GM12878 (cell line): ENCODE results near the gene HSPB6. TPM values are rescaled to one million over a fixed set of nuclear protein-coding genes. Genes with fewer than 3 reads are reported as not detected.

Experiments used
- ATF7 ChIP-seq: fragments of 450-650 bp; IDR thresholded peaks from 2 replicates; pipeline ENCODE4 v1.6.1; 2016; ENCODE audit warnings: low read depth, mild to moderate bottlenecking
- BCLAF1 ChIP-seq: fragments of 450-650 bp; IDR thresholded peaks from 2 replicates; pipeline ENCODE4 v1.6.1; 2017; ENCODE audit warnings: antibody characterized with exemption, mild to moderate bottlenecking, moderate library complexity
- CTCF ChIP-seq, 3 experiments: IDR thresholded peaks in 2 of 3; conservative IDR thresholded peaks in 1 of 3; 2 replicates each; pipeline ENCODE4 v1.5.1; 2011; ENCODE audit warnings: low read depth in 3 of 3, low read length in 3 of 3, mild to moderate bottlenecking in 3 of 3, control low read depth in 2 of 3, moderate library complexity in 2 of 3, inconsistent platforms in 1 of 3, mixed read lengths in 1 of 3; ENCODE audit not compliant: control insufficient read depth in 2 of 3, insufficient read depth in 1 of 3; ENCODE audit errors: extremely low read depth in 1 of 3
- CUX1 ChIP-seq: IDR thresholded peaks from 2 replicates; pipeline ENCODE4 v1.6.1; 2012; ENCODE audit warnings: improper control_type of control experiment, low read depth, low read length; ENCODE audit not compliant: insufficient replicate concordance
- EP300 ChIP-seq, 2 experiments: fragments of 150-350 bp in 1 of 2; IDR thresholded peaks; 2 replicates each; pipeline ENCODE4 v1.6.1; 2011 to 2012; ENCODE audit warnings: low read depth in 2 of 2, low read length in 2 of 2, borderline replicate concordance in 1 of 2, improper control_type of control experiment in 1 of 2, inconsistent platforms in 1 of 2; ENCODE audit not compliant: control insufficient read depth in 1 of 2
- ETV6 ChIP-seq, 2 experiments: fragments of 450-650 bp in 1 of 2; IDR thresholded peaks in 1 of 2; conservative IDR thresholded peaks in 1 of 2; 2 replicates each; pipeline ENCODE4 v1.6.1; 2014; ENCODE audit warnings: antibody characterized with exemption in 1 of 2, borderline replicate concordance in 1 of 2, low read depth in 1 of 2, mild to moderate bottlenecking in 1 of 2, moderate library complexity in 1 of 2
- MTA2 ChIP-seq: fragments of 450-650 bp; IDR thresholded peaks from 2 replicates; pipeline ENCODE4 v1.6.1; 2016; ENCODE audit warnings: low read depth, mild to moderate bottlenecking, moderate library complexity
- MTA3 ChIP-seq: IDR thresholded peaks from 2 replicates; pipeline ENCODE4 v1.6.1; 2012; ENCODE audit warnings: low read length, inconsistent platforms, borderline replicate concordance
- MXI1 ChIP-seq: fragments of 150-350 bp; IDR thresholded peaks from 2 replicates; pipeline ENCODE4 v1.6.1; 2011; ENCODE audit warnings: low read depth, mild to moderate bottlenecking, inconsistent platforms, low read length, improper control_type of control experiment
- NFIC ChIP-seq: IDR thresholded peaks from 2 replicates; pipeline ENCODE4 v1.6.1; 2012; ENCODE audit warnings: low read depth, mild to moderate bottlenecking, inconsistent platforms, low read length, moderate library complexity
- REST ChIP-seq: IDR thresholded peaks from 2 replicates; pipeline ENCODE4 v1.6.1; 2012; ENCODE audit warnings: mild to moderate bottlenecking, low read depth, low read length
- SMARCA5 ChIP-seq: fragments of 450-650 bp; IDR thresholded peaks from 2 replicates; pipeline ENCODE4 v1.6.1; 2017; ENCODE audit warnings: mild to moderate bottlenecking
- SREBF1 ChIP-seq: IDR thresholded peaks from 2 replicates; pipeline ENCODE4 v1.6.1; 2012; ENCODE audit warnings: mild to moderate bottlenecking, low read length
- YY1 ChIP-seq: IDR thresholded peaks from 2 replicates; pipeline ENCODE4 v1.6.1; 2011; ENCODE audit warnings: low read depth, mild to moderate bottlenecking, low read length
- polyA plus RNA-seq, 11 experiments: library from polyadenylated mRNA; depleted of rRNA in 4 of 11; unstranded in 6 of 11; stranded (reverse) in 5 of 11; fragments of >200 nt; fragmentation: Nextera tagmentation in 4 of 11; fragmentation: Illumina TruSeq in 1 of 11; extraction: Ambion mirVana in 4 of 11; extraction: Trizol in 1 of 11; gene quantifications; 1 replicate in 1 of 11; 2 replicates in 10 of 11; pipeline versions ENCODE4 v1.2.1 to v1.2.3, GENCODE V29; 2011 to 2016; ENCODE audit warnings: inconsistent platforms in 2 of 11, missing spikeins in 2 of 11, low read depth in 1 of 11
- total RNA-seq, 4 experiments: library from RNA; depleted of rRNA in 3 of 4; stranded (reverse); fragments of >200 nt in 3 of 4; fragmentation: Illumina TruSeq in 1 of 4; extraction: Trizol in 1 of 4; gene quantifications; 2 replicates each; pipeline versions ENCODE4 v1.2.1 to v1.2.3, GENCODE V29; 2013 to 2021

Gene HSPB6
- total and polyA plus RNA-seq, 10 of the 15 experiments (the other 5 are each of a cell fraction or from before 2014, with no cell fraction given), result 0.09 to 1.6 (median 0.36) TPM; not detected in 4

- TF ChIP-seq REST, result no peak
- no peak for TF ChIP-seq SMARCA5
- TF ChIP-seq BCLAF1, result no peak
- TF ChIP-seq ETV6 (conservative IDR thresholded peaks at IDR 0.05 in 1 of 2, IDR thresholded peaks at IDR 0.05 in 1 of 2; ENCODE audit: borderline replicate concordance in 1 of 2, low read depth in 1 of 2), result no peak
- no peak for TF ChIP-seq NFIC
- no peak for TF ChIP-seq MTA3
- TF ChIP-seq EP300 (IDR thresholded peaks at IDR 0.05; ENCODE audit: borderline replicate concordance in 1 of 2, control insufficient read depth in 1 of 2, low read depth in 2 of 2, low read length in 2 of 2), result no peak
- TF ChIP-seq ATF7, result peak; percentile 34; the same call in 1 of the 2 replicates
- TF ChIP-seq CUX1, result no peak
- no peak for TF ChIP-seq SREBF1
- TF ChIP-seq CTCF (IDR thresholded peaks at IDR 0.05 in 2 of 3, conservative IDR thresholded peaks at IDR 0.05 in 1 of 3; ENCODE audit: control insufficient read depth in 2 of 3, extremely low read depth in 1 of 3, insufficient read depth in 1 of 3, low read depth in 3 of 3, low read length in 3 of 3), result peak in 2 of 3 experiments; percentile 24 to 30; a peak in 4 of 6 replicates
- peak; percentile 37; the same call in 1 of the 2 replicates for TF ChIP-seq MTA2
- peak; percentile 77 for TF ChIP-seq YY1
- peak; percentile 69 for TF ChIP-seq MXI1
These were observed 16.2 kb downstream of the HSPB6 start (continued) for GRCh38 chr19:35740423-35741202.
